Ecto neural progenitor cell (in vitro differentiated cells): ENCODE results near the gene ZDHHC17.
"Not testable (repeated sequence)": the region's sequence is repeated elsewhere in the genome, so short reads cannot be mapped to it uniquely, and the experiment has no call there.

Source experiments
- DNase-seq: peaks from one replicate; pipeline ENCODE4 v3.0.0-alpha.2; 2018; ENCODE audit warnings: low spot score

ZDHHC17 gene

GRCh38 chr12:76763746-76764675 is at the start of gene ZDHHC17:
TSS of gene ZDHHC17 (plus strand) at chr12:76764115. CDS start at chr12:76764237, 122 bp downstream.
- peak; percentile 100 for DNase-seq

DNA sequence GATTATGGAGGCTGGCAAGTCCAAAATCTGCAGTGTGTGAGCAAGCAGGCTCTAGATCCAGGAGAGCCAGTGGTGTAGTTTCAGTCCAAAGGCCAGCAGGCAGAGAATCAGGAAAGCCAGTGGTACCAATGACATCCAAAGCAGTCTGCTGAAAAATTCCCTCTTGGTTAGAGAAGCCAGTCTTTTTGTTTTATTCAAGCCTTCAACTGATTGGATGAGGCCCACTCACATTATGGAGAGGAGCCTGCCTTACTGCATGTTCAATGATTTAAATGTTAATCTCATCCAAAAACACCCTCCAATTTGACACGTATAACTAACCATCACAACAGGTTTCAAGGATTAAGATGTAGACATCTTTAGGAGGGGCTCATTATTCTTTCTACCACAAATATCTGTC is 49.5 kb upstream of the ZDHHC17 start:
- DNase-seq, result no peak

DNA sequence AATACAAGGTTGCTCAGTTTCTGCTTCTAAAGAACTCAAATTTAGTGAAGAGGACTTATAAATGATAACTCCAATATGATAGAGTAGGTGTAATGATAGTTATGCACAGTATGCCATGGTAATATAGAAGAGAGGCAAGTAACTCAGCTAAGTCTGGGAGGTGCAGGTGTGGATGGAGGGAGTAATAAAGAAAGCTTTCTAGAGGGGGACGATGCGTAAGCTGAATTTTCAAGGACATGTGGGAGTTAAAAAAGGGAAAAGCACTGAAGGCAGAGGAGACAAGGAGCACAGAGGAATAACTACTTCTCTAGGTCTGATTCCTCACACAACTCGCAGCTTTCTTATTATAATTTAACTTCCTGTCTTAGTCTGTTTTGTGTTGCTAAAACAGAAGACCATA is 49.1 kb upstream of the ZDHHC17 start:
- DNase-seq, result no peak

DNA sequence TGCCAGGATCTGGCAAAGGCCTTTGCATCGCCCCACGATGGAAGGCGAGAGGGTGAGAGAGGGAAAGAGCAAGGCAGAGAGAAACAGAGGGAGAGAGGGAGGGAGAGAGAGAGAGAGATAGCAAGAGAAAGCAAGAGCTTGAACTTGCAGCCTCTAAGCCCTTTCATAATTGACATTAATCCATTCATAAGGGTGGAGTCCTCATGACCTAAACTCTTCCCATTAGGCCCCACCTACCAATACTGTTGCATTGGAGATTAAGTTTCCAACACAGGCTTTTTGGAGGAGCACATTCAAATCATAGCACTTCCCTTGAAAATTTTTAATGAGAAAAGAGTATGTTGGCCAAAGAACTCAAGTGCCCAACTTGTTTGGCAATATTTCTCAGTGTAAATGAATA is 48.6 kb upstream of the ZDHHC17 start:
- DNase-seq, result no peak

- no peak for DNase-seq
Measured at GRCh38 chr12:76717314-76717713, 46.6 kb upstream of the ZDHHC17 start.

DNA sequence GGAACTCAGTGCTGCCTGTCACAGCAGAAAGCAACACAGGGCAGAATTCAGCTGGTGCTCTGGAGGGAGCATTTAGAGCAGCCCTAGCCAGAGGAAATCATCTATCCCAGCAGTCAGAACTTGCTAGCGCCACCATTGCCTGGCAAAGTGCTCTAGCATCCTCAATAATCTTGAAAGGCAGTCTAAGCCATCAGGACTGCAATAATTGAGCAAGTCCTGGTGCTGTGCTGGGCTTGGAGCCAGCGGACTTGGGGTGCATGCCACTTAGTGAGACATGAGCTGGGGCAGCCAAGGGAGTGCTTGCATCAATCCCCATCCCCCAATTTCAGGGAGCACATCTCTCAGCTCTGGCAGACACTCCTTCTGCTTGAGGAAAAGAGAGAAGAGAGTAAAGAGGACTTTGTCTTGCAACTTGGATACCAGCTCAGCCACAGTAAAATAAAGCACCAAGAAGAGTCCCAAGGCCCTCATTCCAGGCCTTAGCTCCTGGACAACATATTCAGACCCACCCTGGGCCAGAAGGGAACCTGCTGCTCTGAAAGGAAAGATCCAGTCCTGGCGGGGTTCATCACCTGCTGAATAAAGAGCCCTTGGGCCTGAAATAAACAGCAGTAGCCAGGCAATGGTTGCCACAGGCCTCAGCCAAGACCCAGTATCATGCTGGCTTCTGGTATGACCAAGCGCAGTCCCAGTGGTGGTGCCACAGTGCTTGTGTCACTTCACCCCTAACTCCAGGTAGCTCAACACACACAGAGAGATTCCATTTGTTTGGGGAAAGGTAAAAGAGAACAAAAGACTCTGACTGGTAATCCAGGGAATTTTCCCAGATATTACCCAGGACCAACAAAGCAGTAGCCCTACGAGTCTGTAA is 44.5 kb upstream of the ZDHHC17 start:
- DNase-seq, result no peak

GRCh38 chr12:76720068-76720467 is 43.8 kb upstream of the ZDHHC17 start:
- DNase-seq, result no peak

DNA sequence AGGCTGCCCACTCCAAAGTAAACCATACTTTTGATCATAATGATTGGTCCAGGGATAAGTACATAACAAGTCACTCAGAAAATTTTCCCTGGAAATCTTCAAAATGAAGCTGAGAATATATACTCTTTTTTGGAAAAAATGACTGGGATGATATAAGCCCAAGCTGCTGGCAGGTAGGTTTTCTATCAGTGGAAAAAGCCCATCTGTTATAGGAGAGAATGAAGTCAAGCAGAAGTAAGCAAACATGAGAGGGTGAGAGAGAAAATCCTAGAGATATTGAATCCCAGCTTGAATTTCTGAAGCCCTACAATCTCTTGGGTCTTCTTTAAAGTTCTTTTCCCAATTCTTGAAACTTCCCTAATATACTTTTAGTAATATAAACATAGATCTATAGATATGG is 37.3 kb upstream of the ZDHHC17 start:
- DNase-seq, result no peak

DNA sequence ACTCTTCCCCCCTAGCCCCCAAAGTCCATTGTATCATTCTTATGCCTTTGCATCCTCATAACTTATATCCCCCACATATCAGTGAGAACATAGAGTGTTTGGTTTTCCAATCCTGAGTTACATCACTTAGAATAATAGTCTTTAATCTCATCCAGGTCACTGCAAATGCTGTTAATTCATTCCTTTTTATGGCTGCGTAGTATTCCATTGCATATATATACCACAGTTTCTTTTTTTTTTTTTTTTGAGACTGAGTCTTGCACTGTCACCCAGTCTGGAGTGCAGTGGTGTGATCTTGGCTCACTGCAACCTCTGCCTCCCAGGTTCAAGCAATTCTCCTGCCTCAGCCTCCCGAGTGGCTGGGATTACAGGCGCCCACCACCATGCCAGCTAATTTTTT is 31.7 kb upstream of the ZDHHC17 start:
- not testable (repeated sequence) for DNase-seq

DNA sequence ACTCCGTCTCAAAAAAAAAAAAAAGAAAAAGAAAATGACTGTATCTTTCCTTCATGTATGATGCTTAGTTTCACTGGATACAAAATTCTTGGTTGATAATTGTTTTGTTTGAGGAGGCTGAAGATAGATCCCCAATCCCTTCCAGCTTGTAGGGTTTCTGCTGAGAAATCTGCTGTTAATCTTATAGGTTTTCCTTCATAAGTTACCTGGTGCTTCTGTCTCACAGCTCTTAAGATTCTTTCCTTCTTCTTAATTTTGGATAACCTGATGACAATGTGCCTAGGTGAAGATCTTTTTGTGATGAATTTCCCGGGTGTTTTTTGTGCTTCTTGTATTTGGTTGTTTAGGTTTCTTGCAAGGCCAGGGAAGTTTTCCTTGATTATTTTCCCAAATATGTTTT is 26.2 kb upstream of the ZDHHC17 start:
- not testable (repeated sequence) for DNase-seq

DNA sequence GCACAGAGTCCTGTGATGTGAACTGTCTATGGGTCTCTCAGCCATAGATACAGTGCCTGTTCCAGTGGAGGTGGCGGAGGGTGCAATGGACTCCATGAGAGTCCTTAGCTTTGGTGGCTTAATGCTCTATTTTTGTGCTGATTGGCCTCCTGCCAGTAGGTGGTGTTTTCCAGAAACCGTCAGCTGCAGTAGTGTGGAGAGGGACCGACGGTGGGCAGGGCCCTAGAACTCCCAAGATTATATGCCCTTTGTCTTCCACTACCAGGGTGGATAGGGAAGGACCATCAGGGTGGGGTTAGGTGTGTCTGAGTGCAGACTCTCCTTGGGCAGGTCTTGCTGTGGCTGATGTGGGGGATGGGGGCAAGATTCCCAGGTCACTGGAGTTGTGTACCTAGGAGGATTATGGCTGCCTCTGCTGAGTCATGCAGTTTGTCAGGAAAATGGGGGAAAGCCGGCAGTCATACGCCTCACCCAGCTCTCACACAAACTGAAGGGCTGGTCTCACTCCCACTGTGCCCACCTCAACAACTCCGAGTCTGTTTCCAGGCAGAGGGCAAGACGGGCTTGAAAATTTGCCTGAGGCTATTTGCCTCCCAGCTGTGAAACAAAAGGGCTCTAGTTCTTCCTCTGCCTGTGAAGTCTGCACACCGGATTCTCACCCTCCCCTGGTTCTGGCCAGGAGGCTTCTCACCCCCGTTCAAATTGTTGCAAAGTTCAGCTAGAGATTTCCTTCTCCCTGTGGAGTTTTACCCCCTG is 24.9 kb upstream of the ZDHHC17 start:
- no peak for DNase-seq

DNA sequence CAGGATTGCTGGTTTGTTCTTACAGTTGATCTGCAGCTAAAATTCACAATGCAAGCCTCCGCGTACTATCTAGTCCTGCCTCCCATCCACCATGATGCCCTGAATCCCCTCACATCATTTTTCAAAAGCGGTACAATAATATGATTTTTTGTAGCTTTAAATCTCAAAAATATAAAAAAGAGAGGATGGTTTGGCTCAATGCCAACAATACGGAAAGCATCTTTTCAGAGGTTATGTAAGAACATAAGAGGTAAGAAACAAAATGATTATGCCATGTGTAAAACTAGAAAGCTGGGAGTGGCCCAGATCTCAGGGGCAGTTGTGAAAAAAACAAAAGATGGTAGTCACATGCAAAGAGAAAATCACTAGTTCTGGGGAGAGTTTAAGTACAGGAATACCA is 24.0 kb upstream of the ZDHHC17 start:
- DNase-seq, result no peak

DNA sequence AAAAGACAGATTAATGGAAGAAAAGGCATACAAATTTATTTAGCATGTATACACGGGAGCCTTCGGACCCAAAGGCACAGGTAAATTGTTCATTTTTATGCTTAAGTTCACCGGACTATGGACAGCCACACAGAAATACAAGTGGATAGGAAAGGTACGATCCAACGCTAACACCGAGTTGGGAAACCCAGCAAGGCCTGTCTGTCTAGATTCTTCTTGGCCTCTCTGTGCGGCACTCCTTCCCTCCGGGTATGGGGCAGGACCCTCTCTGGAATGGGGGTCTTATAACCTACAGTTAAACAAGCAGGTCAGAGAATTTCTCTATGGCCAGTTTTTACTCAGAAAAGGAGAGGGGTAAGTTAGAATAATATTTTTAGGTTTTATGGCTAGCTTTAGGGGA is 23.4 kb upstream of the ZDHHC17 start:
- no peak for DNase-seq

- no peak for DNase-seq
Measured at GRCh38 chr12:76745343-76745742, 18.6 kb upstream of the ZDHHC17 start.

DNA sequence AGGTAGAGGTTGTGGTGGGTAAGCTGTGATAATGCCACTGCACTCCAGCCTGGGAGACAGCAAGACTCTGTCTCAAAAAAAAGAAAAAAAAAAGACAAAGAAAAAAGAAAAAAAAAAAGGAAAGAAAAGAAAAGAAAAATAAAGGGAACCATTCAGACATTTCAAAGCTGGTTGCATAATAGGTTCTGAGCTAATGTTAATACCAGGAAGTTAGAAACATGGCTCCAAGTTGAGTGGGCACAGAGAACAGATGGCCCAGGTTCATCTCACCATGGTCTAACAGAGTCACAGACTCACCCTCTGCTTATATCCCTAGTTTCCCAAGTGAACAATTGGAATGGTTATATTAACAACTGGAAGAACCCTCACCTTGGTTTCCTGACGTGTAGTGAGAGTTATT is 17.4 kb upstream of the ZDHHC17 start:
- no peak for DNase-seq

- DNase-seq, result no peak
Measured at GRCh38 chr12:76747245-76747644, 16.7 kb upstream of the ZDHHC17 start.

GRCh38 chr12:76755829-76756379 is 8.0 kb upstream of the ZDHHC17 start:
- no peak for DNase-seq

DNA sequence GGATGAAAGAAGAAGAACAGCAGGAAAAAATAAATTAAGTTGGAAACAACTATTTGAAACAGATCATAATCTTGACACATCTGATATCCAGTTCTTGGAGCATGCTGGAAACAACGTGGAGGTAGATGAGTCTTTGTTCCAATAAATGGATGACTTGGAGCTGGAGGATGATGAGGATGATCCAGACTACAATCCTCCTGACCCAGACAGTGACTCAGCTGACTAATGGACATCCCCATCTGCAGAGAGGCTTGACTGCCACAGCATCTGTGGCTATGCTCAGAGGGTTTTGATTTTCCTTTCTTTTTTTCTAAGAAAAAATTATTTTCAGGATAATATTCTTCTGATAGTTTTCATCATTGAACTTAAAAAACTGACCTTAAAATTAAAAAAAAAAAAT is 6.2 kb upstream of the ZDHHC17 start:
- DNase-seq, result no peak

DNA sequence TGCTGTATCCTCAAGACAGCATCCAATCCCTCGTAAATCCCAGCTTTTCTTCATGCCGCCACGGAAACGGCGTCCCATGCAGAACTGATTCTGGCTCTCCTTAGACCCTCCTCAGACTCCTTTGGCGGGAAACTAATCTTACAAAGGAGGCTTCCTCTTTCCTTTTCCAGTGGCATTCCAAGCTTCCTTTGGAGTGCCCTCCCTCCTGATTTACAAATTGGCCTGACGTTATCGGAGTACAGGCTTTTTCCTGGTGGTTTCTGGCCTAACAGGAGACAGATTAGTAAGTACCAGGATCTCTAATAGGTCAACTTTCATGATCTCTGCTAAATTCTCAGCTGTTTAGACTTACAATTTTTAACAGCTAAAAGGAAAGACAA is 1.3 kb upstream of the ZDHHC17 start:
- DNase-seq, result peak; percentile 74

GRCh38 chr12:76764856-76765255 is 941 bp downstream of the ZDHHC17 start:
- no peak for DNase-seq

- DNase-seq, result no peak
Measured at GRCh38 chr12:76765598-76765997, 1.7 kb downstream of the ZDHHC17 start.

GRCh38 chr12:76766161-76766560 is 2.2 kb downstream of the ZDHHC17 start:
- no peak for DNase-seq
